Uterus (tissue), 2 donors: ENCODE results near the gene UBE2J1.

ENCODE experiments used
- CTCF ChIP-seq, 4 experiments: fragments of 200-600 bp in 2 of 4; fragments of 450-650 bp in 2 of 4; sonication (generic) in 2 of 4; IDR thresholded peaks; one replicate each; pipeline ENCODE4 v1.5.1; 2016 to 2019; ENCODE audit warnings: antibody characterized with exemption in 4 of 4, mild to moderate bottlenecking in 2 of 4, moderate library complexity in 1 of 4
- POLR2A ChIP-seq, 2 donors: fragments of 450-650 bp; IDR thresholded peaks; one replicate each; pipeline ENCODE4 v1.6.1; 2016; ENCODE audit warnings: antibody characterized with exemption in 2 of 2, mild to moderate bottlenecking in 1 of 2, moderate library complexity in 1 of 2

- TF ChIP-seq POLR2A (IDR thresholded peaks at IDR 0.05) = no peak
- no peak for TF ChIP-seq CTCF (IDR thresholded peaks at IDR 0.05)
These were observed 47.5 kb upstream of the UBE2J1 start for GRCh38 chr6:89400050-89400449.
